ENCODE measurements around the gene CLCN2. TPM values are rescaled to one million over a fixed set of nuclear protein-coding genes. Genes with fewer than 3 reads are reported as not detected.

Gene CLCN2
- polyA plus RNA-seq, 2 of the 4 experiments (the other 2 are of a cell fraction) = 2.2 to 5.4 TPM

GRCh38 chr3:184387174-184387714 is 25.8 kb upstream of the CLCN2 start:
- no peak overlapping the region for H3K4me2 ChIP-seq
- CTCF ChIA-PET = interaction anchor here (0.7 kb wide), 1 partner anchor 126 kb away, joined by 3 read pairs; no protein-coding TSS in a partner anchor
- FAIRE-seq (no peak), ATAC-seq (no peak), DNase-seq (ENCODE audit: low read depth in 1 of 2, low spot score in 1 of 2) (no peak)
- no peak overlapping the region for H3K27ac ChIP-seq
- no peaks in the 10 kb centered on the region for H3K4me1 ChIP-seq
- WGBS (ENCODE audit: missing lambda C conversion rate) = 69% methylated on average over 9 of the region's 12 CpGs
- POLR2A ChIA-PET = no interaction called here
- H3K9me3 ChIP-seq = no peaks in the 10 kb centered on the region
- TF ChIP-seq USF2 (IDR thresholded peaks at IDR 0.05) (no peak), SREBF2 (IDR thresholded peaks at IDR 0.05) (no peak), POLR2AphosphoS2 (conservative IDR thresholded peaks at IDR 0.05; ENCODE audit: low read length) (no peak), JUN (IDR thresholded peaks at IDR 0.05) (no peak), PHF8 (IDR thresholded peaks at IDR 0.05; ENCODE audit: borderline replicate concordance, low read depth) (no peak), NR3C1 (IDR thresholded peaks at IDR 0.05) (no peak), TP53 (CRISPR knock-in tag; IDR thresholded peaks at IDR 0.05) (no peak), CTCF (IDR thresholded peaks at IDR 0.05) (no peak), RCOR1 (IDR thresholded peaks at IDR 0.05; ENCODE audit: low read depth, low read length) (no peak), BHLHE40 (IDR thresholded peaks at IDR 0.05; ENCODE audit: low read depth, low read length) (no peak), RFX5 (IDR thresholded peaks at IDR 0.05) (no peak), ATOH8 (CRISPR knock-in tag; IDR thresholded peaks at IDR 0.05; ENCODE audit: low read depth) (no peak), HDAC2 (IDR thresholded peaks at IDR 0.05) (no peak), EHMT2 (IDR thresholded peaks at IDR 0.05; ENCODE audit: low read depth) (no peak), HOXB5 (CRISPR knock-in tag; IDR thresholded peaks at IDR 0.05) (no peak), ZSCAN20 (CRISPR knock-in tag; IDR thresholded peaks at IDR 0.05) (no peak), FOSL2 (IDR thresholded peaks at IDR 0.05) (no peak), FOSL2 (CRISPR knock-in tag; IDR thresholded peaks at IDR 0.05) (no peak)
- H3K4me3 ChIP-seq = no peak overlapping the region

- no peak overlapping the region for H3K27ac ChIP-seq
- TF ChIP-seq BHLHE40 (IDR thresholded peaks at IDR 0.05; ENCODE audit: low read depth, low read length) = no peak
- no peak for TF ChIP-seq RAD21 (conservative IDR thresholded peaks at IDR 0.05 in 1 of 2, IDR thresholded peaks at IDR 0.05 in 1 of 2)
- no peak for TF ChIP-seq BCL3 (IDR thresholded peaks at IDR 0.05)
- no peak for TF ChIP-seq HOXB13 (CRISPR knock-in tag; IDR thresholded peaks at IDR 0.05; ENCODE audit: low read depth)
- TF ChIP-seq CHD4 (IDR thresholded peaks at IDR 0.05; ENCODE audit: borderline replicate concordance) = no peak
- ChIA-PET POLR2A (interaction anchor here (0.6 kb wide), 1 partner anchor 387 kb away, joined by 5 read pairs; no protein-coding TSS in a partner anchor), CTCF (interaction anchor here (0.7 to 3.3 kb wide), 3 partner anchors 15 to 155 kb away, joined by 3 to 16 read pairs (median 4); no protein-coding TSS in a partner anchor)
- no peak for FAIRE-seq
- 93% methylated on average over 8 of the region's 37 CpGs for WGBS (ENCODE audit: missing lambda C conversion rate)
- DNase-seq (ENCODE audit: low read depth in 1 of 2, low spot score in 1 of 2) = no peak
- H3K4me2 ChIP-seq = no peak overlapping the region
- no peak for ATAC-seq
- no peaks in the 10 kb centered on the region for H3K9me3 ChIP-seq
- no peak overlapping the region for H3K4me3 ChIP-seq
- no peaks in the 10 kb centered on the region for H3K4me1 ChIP-seq
Observed at GRCh38 chr3:184386047-184386806, 24.8 kb upstream of the CLCN2 start.

Data from A549 (cell line).